ENCODE data around the gene ADGRF5.

The ADGRF5 gene

GRCh38 chr6:46961232-46961631, 39.5 kb upstream of the ADGRF5 start:
- H3K27ac ChIP-seq: no peak overlapping the region
- TF ChIP-seq ZFX (IDR thresholded peaks at IDR 0.05; ENCODE audit: borderline replicate concordance): no peak
- no peak for TF ChIP-seq CTCF (IDR thresholded peaks at IDR 0.05)

GRCh38 chr6:46959419-46959818, 37.7 kb upstream of the ADGRF5 start:
- H3K27ac ChIP-seq: no peak overlapping the region
- TF ChIP-seq CTCF (IDR thresholded peaks at IDR 0.05): no peak
- no peak for TF ChIP-seq ZFX (IDR thresholded peaks at IDR 0.05; ENCODE audit: borderline replicate concordance)

- no peak for TF ChIP-seq CTCF (IDR thresholded peaks at IDR 0.05)
- TF ChIP-seq ZFX (IDR thresholded peaks at IDR 0.05; ENCODE audit: borderline replicate concordance): no peak
- no peak overlapping the region for H3K27ac ChIP-seq
These were observed 34.7 kb upstream of the ADGRF5 start for GRCh38 chr6:46956409-46956808.

GRCh38 chr6:46954837-46955451, 33.2 kb upstream of the ADGRF5 start:
- TF ChIP-seq ZFX (IDR thresholded peaks at IDR 0.05; ENCODE audit: borderline replicate concordance) (no peak), CTCF (IDR thresholded peaks at IDR 0.05) (no peak)

GRCh38 chr6:46953921-46954320, 32.2 kb upstream of the ADGRF5 start:
- TF ChIP-seq CTCF (IDR thresholded peaks at IDR 0.05) (no peak), ZFX (IDR thresholded peaks at IDR 0.05; ENCODE audit: borderline replicate concordance) (no peak)
- H3K27ac ChIP-seq: no peak overlapping the region

More at GRCh38 chr6:46954837-46955451, 33.2 kb upstream of the ADGRF5 start:
- H3K27ac ChIP-seq: no peak overlapping the region

- H3K27ac ChIP-seq: peak overlapping the region; percentile 58
- no peak for TF ChIP-seq CTCF (IDR thresholded peaks at IDR 0.05)
- TF ChIP-seq ZFX (IDR thresholded peaks at IDR 0.05; ENCODE audit: borderline replicate concordance): no peak
These were observed 28.0 kb upstream of the ADGRF5 start for GRCh38 chr6:46949632-46950280.

DNA sequence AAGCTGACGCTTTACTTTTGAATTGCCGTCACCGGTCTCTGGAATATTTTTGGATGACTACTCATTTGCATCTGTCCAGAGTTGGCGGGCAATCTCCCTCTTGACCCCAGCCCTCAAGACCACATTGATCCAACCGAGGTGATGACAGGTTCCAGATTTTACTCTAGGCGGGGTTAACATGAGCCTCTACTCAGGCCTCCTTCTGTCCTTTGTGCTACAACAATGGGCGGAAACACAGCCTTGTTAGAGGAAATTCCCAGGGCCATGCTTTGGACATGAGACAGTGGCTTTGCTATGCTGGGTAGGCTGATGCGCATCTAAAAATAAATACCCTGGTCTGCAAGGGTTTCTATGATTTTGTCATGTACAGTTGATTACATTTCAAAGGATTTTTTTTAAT, 27.0 kb upstream of the ADGRF5 start:
- peak overlapping the region; percentile 58 for H3K27ac ChIP-seq
- no peak for TF ChIP-seq ZFX (IDR thresholded peaks at IDR 0.05; ENCODE audit: borderline replicate concordance)
- no peak for TF ChIP-seq CTCF (IDR thresholded peaks at IDR 0.05)

All from 22Rv1 (cell line).